Tibial nerve (tissue), 4 donors: ENCODE results near the gene QPRT. TPM values are rescaled to one million over a fixed set of nuclear protein-coding genes. Genes with fewer than 3 reads are reported as not detected.
"Not testable (repeated sequence)": the region's sequence is repeated elsewhere in the genome, so short reads cannot be mapped to it uniquely, and the experiment has no call there.

Experiments used
- DNase-seq, 2 donors: peaks; one replicate each; pipeline ENCODE4 v3.0.0-alpha.2; 2019; ENCODE audit warnings: low spot score in 2 of 2
- H3K27ac ChIP-seq, 4 donors: fragments of 200-600 bp; sonication (generic) in 3 of 4; one replicate each; pipeline ENCODE4 v1.5.1; 2017 to 2019; ENCODE audit warnings: mild to moderate bottlenecking in 1 of 4
- H3K27me3 ChIP-seq, 2 donors: fragments of 200-600 bp; sonication (generic) in 1 of 2; one replicate each; pipeline versions ENCODE4 v1.5.1 to v1.6.0; 2017 to 2019
- H3K36me3 ChIP-seq, 3 donors: fragments of 200-600 bp; sonication (generic); one replicate each; pipeline ENCODE4 v1.5.1; 2018 to 2019
- H3K4me1 ChIP-seq, 4 donors: fragments of 200-600 bp; sonication (generic) in 3 of 4; one replicate each; pipeline ENCODE4 v1.5.1; 2017 to 2019
- H3K4me3 ChIP-seq, 4 donors: fragments of 200-600 bp; sonication (generic) in 3 of 4; one replicate each; pipeline ENCODE4 v1.5.1; 2017 to 2019; ENCODE audit warnings: mild to moderate bottlenecking in 1 of 4, moderate library complexity in 1 of 4
- H3K9me3 ChIP-seq, 4 donors: fragments of 200-600 bp; sonication (generic) in 3 of 4; one replicate each; pipeline ENCODE4 v1.5.1; 2017 to 2019
- EP300 ChIP-seq, 2 donors: sonication (generic); formaldehyde crosslinking; IDR thresholded peaks; one replicate each; pipeline ENCODE4 v1.6.1; 2017; ENCODE audit warnings: antibody characterized with exemption in 2 of 2, mild to moderate bottlenecking in 1 of 2
- POLR2A ChIP-seq, 2 donors: fragments of 450-650 bp; IDR thresholded peaks; one replicate each; pipeline ENCODE4 v1.6.1; 2017; ENCODE audit warnings: antibody characterized with exemption in 2 of 2, mild to moderate bottlenecking in 2 of 2, moderate library complexity in 2 of 2
- WGBS, 2 donors: methylation state at CpG; one replicate each; pipeline ENCODE4 v1.1.5; 2018; 5-methylcytosine and 5-hydroxymethylcytosine counted together
- total RNA-seq, 4 donors: library from RNA; depleted of rRNA; stranded (reverse); fragments of >200 nt; gene quantifications; one replicate each; pipeline ENCODE4 v1.1.0, GENCODE V29; 2016
- TF ChIP-seq, protein P1 (sequence below), 5 experiments: fragments of 200-600 bp in 3 of 5; fragments of 450-650 bp in 2 of 5; sonication (generic) in 3 of 5; IDR thresholded peaks; one replicate each; pipeline ENCODE4 v1.5.1; 2016 to 2019; ENCODE audit warnings: antibody characterized with exemption in 5 of 5, mild to moderate bottlenecking in 3 of 5, moderate library complexity in 2 of 5

The QPRT gene
- total RNA-seq, 4 donors from 2014 or later: 15.3 to 50.4 (median 38.5) TPM

DNA sequence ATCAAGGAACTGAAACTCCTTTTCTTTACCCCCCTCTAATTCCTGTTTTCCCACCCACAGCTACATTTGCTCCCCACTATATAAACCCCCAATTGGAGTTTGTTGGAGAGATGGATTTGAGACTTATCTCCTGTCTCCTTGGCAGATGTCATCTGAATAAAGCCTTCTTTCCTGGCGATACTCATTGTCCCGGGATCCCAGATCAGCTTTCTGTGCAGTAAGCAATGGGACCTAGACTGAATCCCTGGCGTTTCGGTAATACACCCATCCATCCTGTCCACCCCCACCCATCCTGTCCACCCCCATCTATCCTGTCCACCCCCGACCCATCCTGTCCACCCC, 22.2 kb downstream of the QPRT start:
- no peak for DNase-seq
- WGBS, 2 donors: 81 to 85% methylated on average over 5 of the region's 5 CpGs
- TF ChIP-seq EP300 (IDR thresholded peaks at IDR 0.05) (no peak), POLR2A (IDR thresholded peaks at IDR 0.05) (no peak)
- TF ChIP-seq, protein P1, sequence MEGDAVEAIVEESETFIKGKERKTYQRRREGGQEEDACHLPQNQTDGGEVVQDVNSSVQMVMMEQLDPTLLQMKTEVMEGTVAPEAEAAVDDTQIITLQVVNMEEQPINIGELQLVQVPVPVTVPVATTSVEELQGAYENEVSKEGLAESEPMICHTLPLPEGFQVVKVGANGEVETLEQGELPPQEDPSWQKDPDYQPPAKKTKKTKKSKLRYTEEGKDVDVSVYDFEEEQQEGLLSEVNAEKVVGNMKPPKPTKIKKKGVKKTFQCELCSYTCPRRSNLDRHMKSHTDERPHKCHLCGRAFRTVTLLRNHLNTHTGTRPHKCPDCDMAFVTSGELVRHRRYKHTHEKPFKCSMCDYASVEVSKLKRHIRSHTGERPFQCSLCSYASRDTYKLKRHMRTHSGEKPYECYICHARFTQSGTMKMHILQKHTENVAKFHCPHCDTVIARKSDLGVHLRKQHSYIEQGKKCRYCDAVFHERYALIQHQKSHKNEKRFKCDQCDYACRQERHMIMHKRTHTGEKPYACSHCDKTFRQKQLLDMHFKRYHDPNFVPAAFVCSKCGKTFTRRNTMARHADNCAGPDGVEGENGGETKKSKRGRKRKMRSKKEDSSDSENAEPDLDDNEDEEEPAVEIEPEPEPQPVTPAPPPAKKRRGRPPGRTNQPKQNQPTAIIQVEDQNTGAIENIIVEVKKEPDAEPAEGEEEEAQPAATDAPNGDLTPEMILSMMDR (IDR thresholded peaks at IDR 0.05): no peak

DNA sequence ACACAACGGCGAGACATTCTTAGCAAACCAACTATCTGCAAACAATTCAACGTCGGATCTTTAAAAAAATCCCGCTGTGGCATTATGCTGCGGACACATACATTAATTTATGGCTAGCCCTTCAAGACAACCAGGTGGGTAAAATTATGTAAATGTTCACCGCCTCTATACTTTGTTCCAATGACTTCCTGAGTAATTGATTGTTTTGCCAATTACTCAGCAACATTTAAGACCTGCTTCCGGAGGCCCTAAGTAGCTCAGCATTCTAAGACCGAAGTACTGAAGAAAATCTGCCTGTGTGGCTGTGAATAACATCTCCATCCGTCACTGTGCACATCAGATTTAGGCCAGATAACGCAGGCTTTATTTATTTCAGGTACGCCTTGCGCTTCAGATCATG, 23.3 kb downstream of the QPRT start:
- TF ChIP-seq, protein P1 (IDR thresholded peaks at IDR 0.05): no peak
- TF ChIP-seq EP300 (IDR thresholded peaks at IDR 0.05) (no peak), POLR2A (IDR thresholded peaks at IDR 0.05) (no peak)
- DNase-seq: no peak
- Histone ChIP-seq H3K4me3 (no peak overlapping the region), H3K4me1 (peaks cover 0 to 5% (median 0%) of the 10 kb centered on the region in 4 donors), H3K27ac (peak overlapping the region in 1 of 4 donors; percentile 62), H3K27me3 (no peaks in the 10 kb centered on the region), H3K36me3 (peaks cover 0 to 2% (median 0%) of the 10 kb centered on the region in 3 donors), H3K9me3 (peaks cover 0 to 7% (median 0%) of the 10 kb centered on the region in 4 donors)
- 65 to 67% methylated on average over 13 of the region's 13 CpGs for WGBS, 2 donors

More for the DNA sequence above, 22.2 kb downstream of the QPRT start:
- Histone ChIP-seq H3K36me3 (peaks cover 0 to 7% (median 0%) of the 10 kb centered on the region in 3 donors), H3K4me1 (peaks cover 0 to 5% (median 0%) of the 10 kb centered on the region in 4 donors), H3K4me3 (no peak overlapping the region), H3K9me3 (peaks cover 0 to 7% (median 0%) of the 10 kb centered on the region in 4 donors), H3K27ac (no peak overlapping the region), H3K27me3 (no peaks in the 10 kb centered on the region)

DNA sequence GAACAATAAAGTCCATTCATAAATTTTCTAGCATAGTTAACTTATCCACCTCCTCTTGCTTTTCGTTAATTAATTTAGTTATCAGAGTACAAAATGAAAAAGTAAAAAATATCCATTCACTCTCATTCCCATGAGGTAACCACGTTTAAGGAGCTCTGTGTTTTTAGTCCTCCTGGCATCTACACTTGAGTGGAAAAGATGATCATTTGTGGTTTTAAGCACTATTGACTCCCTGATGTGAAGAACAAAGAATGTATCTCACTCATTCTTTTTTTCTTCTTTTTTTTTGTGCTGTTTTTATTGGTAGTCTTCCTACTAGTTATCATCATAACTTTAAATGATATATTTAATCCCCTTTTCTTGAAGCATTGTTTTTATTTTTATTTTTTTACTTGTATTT, 26.1 kb downstream of the QPRT start:
- no peak for TF ChIP-seq POLR2A (IDR thresholded peaks at IDR 0.05)
- TF ChIP-seq, protein P1 (IDR thresholded peaks at IDR 0.05): no peak
- no peak for TF ChIP-seq EP300 (IDR thresholded peaks at IDR 0.05)
- peaks cover 0 to 5% (median 0%) of the 10 kb centered on the region in 4 donors for H3K4me1 ChIP-seq
- no peaks in the 10 kb centered on the region for H3K27me3 ChIP-seq
- H3K27ac ChIP-seq: no peak overlapping the region
- no peak for DNase-seq
- no peaks in the 10 kb centered on the region for H3K36me3 ChIP-seq
- WGBS, 2 donors: 38 to 40% methylated on average over 2 of the region's 2 CpGs
- no peaks in the 10 kb centered on the region for H3K9me3 ChIP-seq
- no peak overlapping the region for H3K4me3 ChIP-seq

DNA sequence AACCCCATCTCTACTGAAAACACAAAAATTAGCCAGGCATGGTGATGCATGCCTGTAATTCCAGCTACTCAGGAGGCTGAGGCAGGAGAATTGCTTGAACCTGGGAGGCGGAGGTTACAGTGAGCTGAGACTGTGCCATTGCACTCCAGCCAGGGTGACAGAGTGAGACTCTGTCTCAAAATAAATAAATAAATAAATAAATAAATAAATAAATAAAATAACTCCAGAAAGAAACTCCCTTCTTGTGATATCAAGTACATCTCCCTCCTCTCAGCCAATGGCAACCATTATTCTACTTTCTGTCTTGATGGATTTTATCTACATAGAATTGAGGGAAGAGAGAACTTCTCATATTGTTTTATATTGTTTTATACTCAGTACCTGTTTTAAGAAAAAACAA, 28.2 kb downstream of the QPRT start:
- H3K4me3 ChIP-seq, H3K4me1 ChIP-seq, H3K36me3 ChIP-seq, H3K27me3 ChIP-seq, DNase-seq, H3K27ac ChIP-seq, H3K9me3 ChIP-seq: not testable (repeated sequence)
- 93 to 97% methylated on average over 1 of the region's 1 CpG for WGBS, 2 donors

DNA sequence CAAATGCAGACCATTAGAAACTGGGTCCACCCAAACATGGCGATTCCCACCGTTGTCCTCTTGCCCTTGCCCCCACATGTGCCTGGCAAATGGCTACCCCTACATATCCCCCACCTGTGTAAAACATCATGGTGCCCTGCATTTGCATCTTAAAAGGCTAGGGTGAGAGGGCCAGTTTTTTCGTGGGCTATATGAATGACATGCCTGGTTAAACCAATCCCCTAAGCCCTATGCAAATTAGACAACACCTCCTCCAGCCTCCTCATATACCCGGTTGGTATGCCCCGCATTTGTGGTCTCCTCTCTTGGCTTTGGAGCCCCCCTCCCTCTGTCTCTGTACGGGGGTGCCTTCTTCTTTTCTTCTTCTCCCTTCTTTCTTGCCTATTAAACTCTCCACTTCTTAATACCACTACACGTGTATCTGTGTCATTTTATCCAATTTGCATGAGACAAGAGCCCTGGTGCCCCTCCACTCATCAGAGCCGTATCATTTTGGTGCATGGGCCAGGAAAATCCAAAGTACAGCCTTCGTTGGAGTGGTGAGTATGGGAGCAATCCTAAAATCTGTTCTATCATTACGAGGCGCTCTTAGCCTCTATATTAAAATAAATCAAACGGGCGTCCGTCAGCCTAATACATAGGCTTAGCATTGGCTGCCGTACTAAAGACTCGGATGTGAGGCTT, 30.1 kb downstream of the QPRT start:
- no peaks in the 10 kb centered on the region for H3K9me3 ChIP-seq
- H3K27ac ChIP-seq: no peak overlapping the region
- WGBS, 2 donors: 70 to 72% methylated on average over 16 of the region's 16 CpGs
- H3K36me3 ChIP-seq: no peaks in the 10 kb centered on the region
- DNase-seq: no peak
- H3K4me3 ChIP-seq: no peak overlapping the region
- TF ChIP-seq POLR2A (IDR thresholded peaks at IDR 0.05) (no peak), EP300 (IDR thresholded peaks at IDR 0.05) (no peak)
- TF ChIP-seq, protein P1 (IDR thresholded peaks at IDR 0.05): no peak
- H3K27me3 ChIP-seq: no peaks in the 10 kb centered on the region
- peaks cover 0 to 7% (median 0%) of the 10 kb centered on the region in 4 donors for H3K4me1 ChIP-seq

DNA sequence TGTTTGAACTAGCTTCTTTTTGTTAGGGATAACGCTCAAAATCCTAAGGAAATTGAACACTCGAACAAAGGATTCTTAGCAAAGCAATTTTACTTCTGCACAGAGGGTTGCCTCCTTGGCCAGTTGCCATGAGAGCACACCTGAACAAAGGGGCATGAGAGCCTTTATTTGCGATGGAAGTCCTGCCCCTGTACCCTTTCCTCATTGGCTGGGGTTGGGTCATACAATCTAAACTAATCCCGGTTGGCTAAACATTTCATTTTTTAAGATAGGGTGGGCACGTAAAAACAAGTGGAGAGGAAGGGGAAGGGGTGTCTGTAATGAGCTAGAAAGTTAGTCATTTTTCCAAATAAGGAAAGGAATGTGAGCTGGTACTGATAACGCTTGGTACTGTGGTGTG, 30.7 kb downstream of the QPRT start:
- not testable (repeated sequence) for H3K4me1 ChIP-seq, H3K9me3 ChIP-seq, H3K27me3 ChIP-seq, H3K27ac ChIP-seq, H3K4me3 ChIP-seq, H3K36me3 ChIP-seq, DNase-seq
- WGBS, 2 donors: 73 to 77% methylated on average over 6 of the region's 6 CpGs
